Measurements from ENCODE around the gene SMIM22. TPM values are rescaled to one million over a fixed set of nuclear protein-coding genes. Genes with fewer than 3 reads are reported as not detected.

The SMIM22 gene
- total RNA-seq, 1 donor from 2014 or later: not detected

DNA sequence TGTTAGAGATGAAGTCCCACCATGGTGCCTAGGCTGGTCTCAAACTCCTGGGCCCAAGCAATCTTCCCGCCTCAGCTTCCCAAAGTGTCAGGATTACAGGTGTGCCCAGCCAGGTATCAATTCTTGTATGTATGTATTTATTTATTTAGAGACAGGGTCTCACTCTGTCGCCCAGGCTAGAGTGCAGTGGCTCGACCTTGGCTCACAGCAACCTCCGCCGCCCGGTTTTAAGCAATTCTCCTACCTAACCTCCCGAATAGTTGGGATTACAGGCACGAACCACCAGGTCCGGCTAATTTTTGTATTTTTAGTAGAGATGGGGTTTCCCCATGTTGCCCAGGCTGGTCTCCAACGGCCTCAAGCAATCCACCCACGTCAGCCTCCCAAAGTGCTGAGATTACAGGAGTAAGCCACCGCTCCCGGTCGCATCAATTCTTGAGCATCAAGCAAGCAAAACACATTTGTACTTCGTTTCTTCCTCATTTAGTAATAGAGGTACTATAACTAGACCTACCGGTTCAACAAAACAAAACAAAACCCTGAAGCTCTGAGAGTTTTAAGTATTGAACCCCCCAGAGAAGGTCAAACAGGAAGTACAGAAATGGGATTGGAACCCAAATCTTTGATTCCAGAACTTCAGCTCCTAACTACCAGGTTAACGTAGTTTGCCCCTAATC is 27.2 kb upstream of the SMIM22 start:
- H4K20me1 ChIP-seq (ENCODE audit: insufficient read depth, low read length): peaks cover 11% of the 10 kb centered on the region
- no peak for TF ChIP-seq EZH2 (IDR thresholded peaks at IDR 0.05; ENCODE audit: insufficient read depth, low read length)
- TF ChIP-seq, protein P1, sequence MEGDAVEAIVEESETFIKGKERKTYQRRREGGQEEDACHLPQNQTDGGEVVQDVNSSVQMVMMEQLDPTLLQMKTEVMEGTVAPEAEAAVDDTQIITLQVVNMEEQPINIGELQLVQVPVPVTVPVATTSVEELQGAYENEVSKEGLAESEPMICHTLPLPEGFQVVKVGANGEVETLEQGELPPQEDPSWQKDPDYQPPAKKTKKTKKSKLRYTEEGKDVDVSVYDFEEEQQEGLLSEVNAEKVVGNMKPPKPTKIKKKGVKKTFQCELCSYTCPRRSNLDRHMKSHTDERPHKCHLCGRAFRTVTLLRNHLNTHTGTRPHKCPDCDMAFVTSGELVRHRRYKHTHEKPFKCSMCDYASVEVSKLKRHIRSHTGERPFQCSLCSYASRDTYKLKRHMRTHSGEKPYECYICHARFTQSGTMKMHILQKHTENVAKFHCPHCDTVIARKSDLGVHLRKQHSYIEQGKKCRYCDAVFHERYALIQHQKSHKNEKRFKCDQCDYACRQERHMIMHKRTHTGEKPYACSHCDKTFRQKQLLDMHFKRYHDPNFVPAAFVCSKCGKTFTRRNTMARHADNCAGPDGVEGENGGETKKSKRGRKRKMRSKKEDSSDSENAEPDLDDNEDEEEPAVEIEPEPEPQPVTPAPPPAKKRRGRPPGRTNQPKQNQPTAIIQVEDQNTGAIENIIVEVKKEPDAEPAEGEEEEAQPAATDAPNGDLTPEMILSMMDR (IDR thresholded peaks at IDR 0.05; ENCODE audit: insufficient read depth, low read depth, low read length): no peak
- no peaks in the 10 kb centered on the region for H3K27me3 ChIP-seq (ENCODE audit: insufficient read depth, low read length)
- no peak for FAIRE-seq
- Mint-ChIP-seq H3K27me3 (ENCODE audit: low read depth, unreplicated experiment) (no peaks in the 10 kb centered on the region), H3K27ac (ENCODE audit: unreplicated experiment) (peak overlapping the region; percentile 86), H3K36me3 (ENCODE audit: low read depth, unreplicated experiment) (peaks cover 8% of the 10 kb centered on the region), H3K4me3 (ENCODE audit: unreplicated experiment) (peak overlapping the region; percentile 85), H3K9me3 (ENCODE audit: unreplicated experiment) (peaks cover 2% of the 10 kb centered on the region), H3K4me1 (ENCODE audit: low read depth, unreplicated experiment) (peaks cover 13% of the 10 kb centered on the region)
- H3K4me1 ChIP-seq (ENCODE audit: insufficient read depth, low read length): peaks cover 7% of the 10 kb centered on the region
- no peaks in the 10 kb centered on the region for H3K36me3 ChIP-seq (ENCODE audit: insufficient read depth, low read length)
- H3K79me2 ChIP-seq (ENCODE audit: insufficient read depth, low read length): peaks cover 36% of the 10 kb centered on the region
- peak overlapping the region; percentile 52 for H3K27ac ChIP-seq (ENCODE audit: low read depth, low read length)
- peak overlapping the region; percentile 89 for H3K4me2 ChIP-seq (ENCODE audit: low read length)
- peak overlapping the region; percentile 74 for H3K9ac ChIP-seq (ENCODE audit: low read length)
- peak overlapping the region; percentile 86 for H2AFZ ChIP-seq (ENCODE audit: low read depth, low read length)
- peak overlapping the region; percentile 71 for H3K4me3 ChIP-seq (ENCODE audit: insufficient read depth, low read depth, low read length)
- no peaks in the 10 kb centered on the region for H3K9me3 ChIP-seq (ENCODE audit: insufficient read depth, low read depth, low read length)
- no peak for DNase-seq (ENCODE audit: low read depth)

DNA sequence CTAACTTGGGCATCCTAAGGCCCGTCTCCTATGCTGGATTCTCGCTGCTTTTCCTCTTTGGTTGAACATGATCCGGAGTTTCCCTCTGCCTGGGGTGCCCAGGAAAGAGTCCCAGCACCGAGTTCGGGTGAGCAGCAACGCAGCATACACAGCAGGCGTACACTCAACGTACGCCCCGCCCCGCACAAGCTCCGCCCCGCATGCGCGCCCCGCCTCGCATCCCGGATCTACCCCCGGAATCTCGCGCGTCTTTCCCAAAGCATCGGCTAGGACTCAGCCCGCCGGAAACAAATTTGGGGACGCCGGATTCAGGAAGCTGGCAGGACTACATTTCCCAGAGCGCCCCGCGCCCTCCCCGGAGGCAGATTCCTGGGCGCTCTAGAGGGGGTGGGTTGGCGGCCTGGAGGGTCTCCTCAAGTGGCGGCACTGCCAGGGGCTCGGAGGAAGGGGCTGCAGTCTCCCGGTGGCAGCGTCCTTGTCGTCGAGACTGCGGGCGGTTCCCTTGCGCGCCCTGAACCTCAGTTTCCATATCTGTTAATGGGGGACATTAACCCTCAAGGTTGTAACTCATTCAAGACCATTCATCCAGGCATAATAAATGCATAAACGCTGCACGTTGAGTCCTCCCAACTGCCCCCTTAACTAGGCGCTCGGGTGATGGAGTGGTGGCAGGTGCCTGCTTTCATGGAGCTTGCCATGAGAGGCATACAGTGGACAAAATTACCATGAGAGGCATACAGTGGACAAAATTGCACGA is 26.4 kb upstream of the SMIM22 start:
- no peak for TF ChIP-seq EZH2 (IDR thresholded peaks at IDR 0.05; ENCODE audit: insufficient read depth, low read length)
- TF ChIP-seq, protein P1 (IDR thresholded peaks at IDR 0.05; ENCODE audit: insufficient read depth, low read depth, low read length): no peak
- no peaks in the 10 kb centered on the region for H3K36me3 ChIP-seq (ENCODE audit: insufficient read depth, low read length)
- no peaks in the 10 kb centered on the region for H3K27me3 ChIP-seq (ENCODE audit: insufficient read depth, low read length)
- peak overlapping the region; percentile 86 for H3K27ac Mint-ChIP-seq (ENCODE audit: unreplicated experiment)
- peak overlapping the region; percentile 89 for H3K4me2 ChIP-seq (ENCODE audit: low read length)
- FAIRE-seq (no peak), DNase-seq (ENCODE audit: low read depth) (peak; percentile 82)
- H4K20me1 ChIP-seq (ENCODE audit: insufficient read depth, low read length): peaks cover 6% of the 10 kb centered on the region
- H3K9me3 ChIP-seq (ENCODE audit: insufficient read depth, low read depth, low read length): no peaks in the 10 kb centered on the region
- peak overlapping the region; percentile 74 for H3K9ac ChIP-seq (ENCODE audit: low read length)
- H3K4me1 Mint-ChIP-seq (ENCODE audit: low read depth, unreplicated experiment): peaks cover 13% of the 10 kb centered on the region
- H2AFZ ChIP-seq (ENCODE audit: low read depth, low read length): peak overlapping the region; percentile 94
- H3K27me3 Mint-ChIP-seq (ENCODE audit: low read depth, unreplicated experiment): no peaks in the 10 kb centered on the region
- H3K4me3 Mint-ChIP-seq (ENCODE audit: unreplicated experiment): peak overlapping the region; percentile 85
- H3K9me3 Mint-ChIP-seq (ENCODE audit: unreplicated experiment): peaks cover 2% of the 10 kb centered on the region
- peak overlapping the region; percentile 71 for H3K4me3 ChIP-seq (ENCODE audit: insufficient read depth, low read depth, low read length)
- peaks cover 4% of the 10 kb centered on the region for H3K36me3 Mint-ChIP-seq (ENCODE audit: low read depth, unreplicated experiment)
- H3K27ac ChIP-seq (ENCODE audit: low read depth, low read length): peak overlapping the region; percentile 52
- peaks cover 7% of the 10 kb centered on the region for H3K4me1 ChIP-seq (ENCODE audit: insufficient read depth, low read length)
- peaks cover 30% of the 10 kb centered on the region for H3K79me2 ChIP-seq (ENCODE audit: insufficient read depth, low read length)
